Thoracic aorta (tissue), 2 donors: Measurements from ENCODE around the gene ADAMTS12. TPM values are rescaled to one million over a fixed set of nuclear protein-coding genes. Genes with fewer than 3 reads are reported as not detected.

Experiments used
- ATAC-seq: fragments of 150-250 bp; one replicate; pipeline ENCODE4 v1.8.0; 2017; ENCODE audit warnings: low read depth; ENCODE audit not compliant: insufficient number of reproducible peaks, low FRiP score
- DNase-seq: peaks from one replicate; pipeline ENCODE4 v3.0.0-alpha.2; 2020; ENCODE audit warnings: low spot score
- H3K27ac ChIP-seq, 2 donors: fragments of 200-600 bp; sonication (generic); 1 replicate in 1 of 2; 2 replicates in 1 of 2; pipeline ENCODE4 v1.5.1; 2016; ENCODE audit warnings: mild to moderate bottlenecking in 2 of 2, moderate library complexity in 2 of 2
- H3K27me3 ChIP-seq: fragments of 200-600 bp; sonication (generic); replicated peaks from 2 replicates; pipeline ENCODE4 v1.6.0; 2016; ENCODE audit warnings: mild to moderate bottlenecking; ENCODE audit not compliant: insufficient read depth
- H3K36me3 ChIP-seq: fragments of 200-600 bp; sonication (generic); one replicate; pipeline ENCODE4 v1.5.1; 2016
- H3K4me1 ChIP-seq, 2 donors: fragments of 200-600 bp; sonication (generic); 1 replicate in 1 of 2; 2 replicates in 1 of 2; pipeline versions ENCODE4 v1.5.1 to v1.6.0; 2016; ENCODE audit warnings: low read depth in 2 of 2, mild to moderate bottlenecking in 1 of 2; ENCODE audit not compliant: control insufficient read depth in 1 of 2
- H3K4me3 ChIP-seq: fragments of 200-600 bp; sonication (generic); 2 replicates; pipeline ENCODE4 v1.5.1; 2016; ENCODE audit warnings: mild to moderate bottlenecking
- H3K9me3 ChIP-seq: fragments of 200-600 bp; sonication (generic); 2 replicates; pipeline ENCODE4 v1.5.1; 2016
- total RNA-seq, 2 donors: library from RNA; depleted of rRNA; stranded (reverse); fragments of >200 nt; gene quantifications; one replicate each; pipeline versions ENCODE4 v1.1.0 to v1.2.3, GENCODE V29; 2016
- TF ChIP-seq, protein P1 (sequence below): fragments of 200-600 bp; sonication (generic); IDR thresholded peaks from one replicate; pipeline ENCODE4 v1.5.1; 2019; ENCODE audit warnings: antibody characterized with exemption

The ADAMTS12 gene
- total RNA-seq, 2 donors from 2014 or later, result 7.3 to 8.0 TPM

DNA sequence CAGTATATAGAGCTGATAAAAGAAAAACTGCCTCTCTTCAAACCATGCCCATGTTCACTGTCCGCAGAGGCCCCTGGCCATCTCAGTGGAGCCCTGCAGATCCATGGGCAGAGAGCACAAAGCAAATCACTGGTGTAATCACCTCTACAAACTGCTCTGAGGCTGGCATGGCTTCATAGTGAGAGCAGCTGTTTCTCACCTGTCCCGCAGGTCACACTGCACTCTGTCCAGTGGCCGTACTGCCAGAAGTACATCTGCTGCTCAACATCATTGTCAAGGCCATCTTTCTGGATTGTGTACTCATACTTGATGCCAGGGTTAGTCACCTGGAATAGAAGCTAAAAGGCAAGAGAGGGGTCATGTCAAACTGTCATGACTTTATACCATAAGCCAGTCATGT lies 277.8 kb downstream of the ADAMTS12 start:
- Histone ChIP-seq H3K27me3 (no peaks in the 10 kb centered on the region), H3K9me3 (no peaks in the 10 kb centered on the region), H3K4me1 (no peaks in the 10 kb centered on the region), H3K4me3 (no peak overlapping the region), H3K27ac (no peak overlapping the region), H3K36me3 (no peaks in the 10 kb centered on the region)
- TF ChIP-seq, protein P1, sequence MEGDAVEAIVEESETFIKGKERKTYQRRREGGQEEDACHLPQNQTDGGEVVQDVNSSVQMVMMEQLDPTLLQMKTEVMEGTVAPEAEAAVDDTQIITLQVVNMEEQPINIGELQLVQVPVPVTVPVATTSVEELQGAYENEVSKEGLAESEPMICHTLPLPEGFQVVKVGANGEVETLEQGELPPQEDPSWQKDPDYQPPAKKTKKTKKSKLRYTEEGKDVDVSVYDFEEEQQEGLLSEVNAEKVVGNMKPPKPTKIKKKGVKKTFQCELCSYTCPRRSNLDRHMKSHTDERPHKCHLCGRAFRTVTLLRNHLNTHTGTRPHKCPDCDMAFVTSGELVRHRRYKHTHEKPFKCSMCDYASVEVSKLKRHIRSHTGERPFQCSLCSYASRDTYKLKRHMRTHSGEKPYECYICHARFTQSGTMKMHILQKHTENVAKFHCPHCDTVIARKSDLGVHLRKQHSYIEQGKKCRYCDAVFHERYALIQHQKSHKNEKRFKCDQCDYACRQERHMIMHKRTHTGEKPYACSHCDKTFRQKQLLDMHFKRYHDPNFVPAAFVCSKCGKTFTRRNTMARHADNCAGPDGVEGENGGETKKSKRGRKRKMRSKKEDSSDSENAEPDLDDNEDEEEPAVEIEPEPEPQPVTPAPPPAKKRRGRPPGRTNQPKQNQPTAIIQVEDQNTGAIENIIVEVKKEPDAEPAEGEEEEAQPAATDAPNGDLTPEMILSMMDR, result no peak
- no peak for ATAC-seq
- no peak for DNase-seq

DNA sequence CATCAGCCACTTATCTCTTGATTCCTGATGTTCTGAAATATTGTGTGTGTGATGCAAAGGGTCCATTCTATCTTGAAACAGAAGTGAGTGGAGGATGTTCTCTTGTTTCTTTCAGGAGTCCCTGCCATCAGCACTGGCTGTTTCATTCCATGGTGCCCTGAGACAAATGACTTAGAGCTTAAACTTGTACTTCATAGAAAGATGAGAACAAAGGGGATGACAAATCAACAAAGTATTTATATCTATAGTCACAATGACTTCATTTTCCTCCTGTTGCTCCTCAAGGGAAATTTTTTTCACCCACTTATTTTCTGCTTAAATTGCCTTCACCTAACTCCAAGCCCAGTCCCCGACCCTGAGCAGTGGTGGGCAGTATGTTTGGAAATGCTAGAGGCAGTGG lies 279.4 kb downstream of the ADAMTS12 start:
- H3K4me1 ChIP-seq, result no peaks in the 10 kb centered on the region
- ATAC-seq, result no peak

DNA sequence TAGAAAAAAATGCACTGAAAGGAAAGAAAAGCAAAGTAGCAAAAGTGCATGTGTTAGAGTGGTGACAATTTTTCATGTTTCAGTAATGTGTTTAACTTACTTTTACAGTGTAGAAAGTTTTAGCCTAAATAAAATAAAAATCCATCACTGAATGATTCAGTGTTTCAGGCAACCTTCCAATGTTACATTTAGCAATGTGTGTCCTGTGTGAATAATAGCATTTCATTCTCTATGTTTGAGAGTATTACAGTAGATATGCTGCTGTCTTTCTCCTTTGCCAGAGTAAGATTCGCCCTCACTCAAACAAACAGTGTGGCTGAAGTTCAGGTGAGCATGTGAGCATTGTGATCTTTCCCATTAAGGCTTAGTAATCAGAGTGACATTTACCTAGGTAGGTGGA lies 279.9 kb downstream of the ADAMTS12 start:
- ATAC-seq, result peak; percentile 26
- Histone ChIP-seq H3K27me3 (no peaks in the 10 kb centered on the region), H3K4me1 (no peaks in the 10 kb centered on the region), H3K9me3 (no peaks in the 10 kb centered on the region), H3K36me3 (no peaks in the 10 kb centered on the region), H3K4me3 (no peak overlapping the region), H3K27ac (no peak overlapping the region)
- no peak for DNase-seq
- TF ChIP-seq, protein P1, result no peak

More for the DNA sequence above, 279.4 kb downstream of the ADAMTS12 start:
- DNase-seq, result no peak
- no peak overlapping the region for H3K27ac ChIP-seq
- H3K27me3 ChIP-seq, result no peaks in the 10 kb centered on the region
- H3K9me3 ChIP-seq, result no peaks in the 10 kb centered on the region
- H3K36me3 ChIP-seq, result no peaks in the 10 kb centered on the region
- TF ChIP-seq, protein P1, result no peak
- H3K4me3 ChIP-seq, result no peak overlapping the region

DNA sequence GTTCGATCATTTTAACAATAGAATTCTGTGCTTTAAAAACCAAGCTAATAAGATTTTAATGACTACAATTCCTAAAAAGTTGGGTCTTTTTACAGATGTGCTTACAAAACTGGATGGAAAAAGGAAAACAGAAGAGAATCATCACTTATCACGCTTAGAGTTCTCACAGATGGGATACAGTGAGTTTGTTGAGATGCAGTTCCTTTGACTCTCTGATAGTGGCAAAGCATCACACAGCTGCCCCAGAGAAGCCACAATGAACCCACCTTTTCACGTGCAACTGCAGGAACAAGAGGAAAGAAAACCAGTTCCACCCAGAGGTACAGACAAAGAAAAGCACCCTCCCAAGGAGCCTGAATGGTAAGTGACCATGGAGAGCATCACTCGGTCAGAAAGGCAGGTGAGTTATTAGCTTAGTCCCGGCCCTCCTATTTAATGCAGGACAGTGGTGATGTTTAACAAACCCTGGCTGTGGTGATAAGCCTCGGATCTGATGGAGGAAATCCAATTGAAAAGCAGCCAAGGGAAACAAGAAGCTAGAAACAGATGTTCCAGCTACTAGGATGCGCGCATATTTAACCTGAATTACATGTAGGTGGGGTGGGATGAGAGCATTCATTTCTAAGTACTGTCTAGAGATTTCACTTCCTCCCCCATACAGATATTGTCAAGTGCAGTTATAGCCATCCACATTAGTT lies 283.3 kb downstream of the ADAMTS12 start:
- no peak for ATAC-seq
- DNase-seq, result no peak
- TF ChIP-seq, protein P1, result no peak
- Histone ChIP-seq H3K9me3 (no peaks in the 10 kb centered on the region), H3K36me3 (no peaks in the 10 kb centered on the region), H3K4me3 (no peak overlapping the region), H3K4me1 (no peaks in the 10 kb centered on the region), H3K27me3 (no peaks in the 10 kb centered on the region), H3K27ac (no peak overlapping the region)

DNA sequence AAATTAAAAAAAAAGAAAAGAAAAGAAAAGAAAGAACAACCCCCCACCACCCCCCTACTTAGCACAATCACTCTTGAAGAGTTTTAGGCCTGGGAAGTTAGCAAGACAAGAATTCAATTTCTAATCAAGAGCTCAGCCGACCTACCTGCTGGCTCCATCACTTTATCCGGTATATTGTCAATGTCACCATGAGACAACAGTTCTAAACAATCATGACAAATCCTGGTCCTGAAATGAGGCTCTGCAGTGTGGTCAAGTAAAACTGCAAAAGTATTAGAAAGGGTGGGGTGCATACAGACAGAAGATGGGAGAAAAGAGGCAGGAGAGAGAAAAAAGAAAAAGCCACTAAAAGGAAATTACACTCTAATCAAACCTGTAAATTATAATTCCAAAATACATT lies 287.3 kb downstream of the ADAMTS12 start:
- H3K27me3 ChIP-seq, result no peaks in the 10 kb centered on the region
- no peaks in the 10 kb centered on the region for H3K4me1 ChIP-seq
- ATAC-seq (no peak), DNase-seq (no peak)
- TF ChIP-seq, protein P1, result no peak
- no peak overlapping the region for H3K27ac ChIP-seq
- H3K4me3 ChIP-seq, result no peak overlapping the region
- H3K9me3 ChIP-seq, result no peaks in the 10 kb centered on the region
- H3K36me3 ChIP-seq, result no peaks in the 10 kb centered on the region
